NCI-H510A treated with DMSO at 0.1 percent for 48 hours (cell line): ENCODE results near the gene MPHOSPH9.
"Not testable (repeated sequence)": the region's sequence is repeated elsewhere in the genome, so short reads cannot be mapped to it uniquely, and the experiment has no call there.

Experiments
- DNase-seq: peaks from one replicate; lab custom pipeline; 2025; lab: John Stamatoyannopoulos, UW

MPHOSPH9 gene

GRCh38 chr12:123254853-123255446 is 22.0 kb upstream of the MPHOSPH9 start:
- no peak for DNase-seq

DNA sequence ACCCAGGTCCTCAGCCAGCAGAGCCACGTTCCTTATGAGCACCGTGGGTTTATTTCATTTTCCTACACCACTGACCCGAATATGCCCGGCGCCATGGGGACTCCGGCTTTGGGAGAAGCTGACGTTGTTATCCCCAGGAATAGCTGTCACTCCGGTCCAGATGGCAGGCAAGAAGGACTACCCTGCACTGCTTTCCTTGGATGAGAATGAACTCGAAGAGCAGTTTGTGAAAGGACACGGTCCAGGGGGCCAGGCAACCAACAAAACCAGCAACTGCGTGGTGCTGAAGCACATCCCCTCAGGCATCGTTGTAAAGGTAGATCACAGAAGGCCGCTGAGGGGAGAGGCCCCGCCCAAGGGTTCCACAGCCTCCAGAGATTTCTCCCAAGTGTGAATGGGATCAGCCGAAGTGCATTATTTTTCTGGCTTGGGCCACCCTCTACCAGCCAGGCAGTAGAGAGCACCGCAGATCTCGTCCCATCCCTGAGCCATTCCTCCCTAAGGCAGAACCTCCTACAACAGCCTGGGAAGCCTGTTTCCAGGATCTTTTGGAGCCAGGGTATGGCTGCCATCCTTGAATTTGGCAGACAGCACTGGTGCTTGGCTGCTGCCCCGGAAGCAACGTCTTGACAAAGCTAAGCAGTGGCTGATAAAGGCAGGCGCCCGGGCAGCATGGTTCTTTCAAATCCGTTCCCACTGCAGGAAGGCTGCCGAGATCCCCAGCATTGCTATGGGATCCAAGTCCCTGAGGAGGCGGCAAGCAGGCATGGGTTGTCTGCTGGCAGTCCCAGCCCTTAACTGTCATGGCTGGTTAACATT is 20.9 kb upstream of the MPHOSPH9 start:
- no peak for DNase-seq

DNA sequence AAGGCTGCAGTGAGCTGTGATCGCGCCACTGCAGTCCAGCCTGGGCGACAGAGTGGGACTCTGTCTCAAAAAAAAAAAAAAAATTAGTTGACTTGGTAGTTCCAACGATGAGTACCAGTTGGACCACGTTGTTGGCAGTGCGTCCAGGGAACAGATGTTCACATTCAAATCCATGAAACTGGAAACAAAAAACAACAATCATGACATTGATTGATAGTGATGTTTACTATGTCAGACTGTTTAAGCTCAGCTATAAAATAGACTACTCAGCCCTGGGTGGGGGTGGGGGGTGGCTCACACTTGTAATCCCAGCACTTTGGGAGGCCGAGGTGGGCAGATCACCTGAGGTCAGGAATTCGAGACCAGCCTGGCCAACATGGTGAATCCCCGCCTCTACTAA is 19.4 kb upstream of the MPHOSPH9 start:
- DNase-seq = peak; percentile 74

- DNase-seq = no peak
These were observed 18.6 kb upstream of the MPHOSPH9 start for GRCh38 chr12:123251403-123252076.

- DNase-seq = peak; percentile 94
These were observed 17.8 kb upstream of the MPHOSPH9 start for GRCh38 chr12:123250471-123251383.

DNA sequence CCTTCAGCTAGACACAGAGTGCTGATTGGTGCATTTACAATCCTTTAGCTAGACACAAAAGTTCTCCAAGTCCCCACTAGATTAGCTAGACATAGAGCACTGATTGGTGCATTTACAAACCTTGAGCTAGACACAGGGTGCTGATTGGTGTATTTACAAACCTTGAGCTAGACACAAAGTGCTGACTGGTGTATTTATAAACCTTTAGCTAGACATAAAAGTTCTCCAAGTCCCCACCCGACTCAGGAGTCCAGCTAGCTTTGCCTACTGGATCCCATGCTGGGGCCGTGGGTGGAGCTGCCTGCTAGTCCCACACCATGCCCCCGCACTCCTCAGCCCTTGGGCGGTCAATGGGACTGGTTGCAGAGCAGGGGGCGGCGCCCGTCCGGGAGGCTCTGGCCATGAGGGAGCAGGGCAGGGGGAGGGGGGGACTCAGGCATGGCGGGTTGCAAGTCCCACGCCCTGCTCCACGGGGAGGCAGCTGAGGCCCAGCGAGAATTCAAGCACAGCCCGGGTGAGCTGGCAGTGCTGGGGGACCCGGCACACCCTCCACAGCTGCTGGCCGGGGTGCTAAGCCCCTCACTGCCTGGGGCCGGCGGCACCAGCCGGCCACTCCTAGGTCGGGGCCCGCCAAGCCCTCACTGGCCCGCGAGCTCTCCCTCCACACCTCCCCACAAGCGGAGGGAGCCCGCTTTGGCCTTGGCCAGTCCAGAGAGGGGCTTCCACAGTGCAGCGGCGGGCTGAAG is 16.2 kb upstream of the MPHOSPH9 start:
- not testable (repeated sequence) for DNase-seq

GRCh38 chr12:123248129-123248528 is 15.2 kb upstream of the MPHOSPH9 start:
- not testable (repeated sequence) for DNase-seq

DNA sequence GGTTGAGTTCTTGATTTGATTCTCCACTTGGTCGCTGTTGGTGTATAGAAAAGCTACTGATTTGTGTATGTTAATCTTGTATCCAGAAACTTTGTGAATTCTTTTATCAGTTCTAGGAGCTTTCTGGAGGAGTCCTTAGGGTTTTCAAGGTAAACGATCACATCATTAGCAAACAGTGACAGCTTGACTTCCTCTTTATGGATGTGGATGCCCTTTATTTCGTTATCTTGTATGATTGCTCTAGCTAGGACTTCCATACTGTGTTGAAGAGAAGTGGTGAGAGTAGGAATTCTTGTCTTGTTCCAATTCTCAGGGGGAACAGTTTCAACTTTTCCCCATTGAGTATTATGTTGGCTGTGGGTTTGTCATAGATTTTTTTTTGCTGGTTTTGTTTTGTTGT is 12.7 kb upstream of the MPHOSPH9 start:
- no peak for DNase-seq

GRCh38 chr12:123243671-123244262 is 10.8 kb upstream of the MPHOSPH9 start:
- no peak for DNase-seq

DNA sequence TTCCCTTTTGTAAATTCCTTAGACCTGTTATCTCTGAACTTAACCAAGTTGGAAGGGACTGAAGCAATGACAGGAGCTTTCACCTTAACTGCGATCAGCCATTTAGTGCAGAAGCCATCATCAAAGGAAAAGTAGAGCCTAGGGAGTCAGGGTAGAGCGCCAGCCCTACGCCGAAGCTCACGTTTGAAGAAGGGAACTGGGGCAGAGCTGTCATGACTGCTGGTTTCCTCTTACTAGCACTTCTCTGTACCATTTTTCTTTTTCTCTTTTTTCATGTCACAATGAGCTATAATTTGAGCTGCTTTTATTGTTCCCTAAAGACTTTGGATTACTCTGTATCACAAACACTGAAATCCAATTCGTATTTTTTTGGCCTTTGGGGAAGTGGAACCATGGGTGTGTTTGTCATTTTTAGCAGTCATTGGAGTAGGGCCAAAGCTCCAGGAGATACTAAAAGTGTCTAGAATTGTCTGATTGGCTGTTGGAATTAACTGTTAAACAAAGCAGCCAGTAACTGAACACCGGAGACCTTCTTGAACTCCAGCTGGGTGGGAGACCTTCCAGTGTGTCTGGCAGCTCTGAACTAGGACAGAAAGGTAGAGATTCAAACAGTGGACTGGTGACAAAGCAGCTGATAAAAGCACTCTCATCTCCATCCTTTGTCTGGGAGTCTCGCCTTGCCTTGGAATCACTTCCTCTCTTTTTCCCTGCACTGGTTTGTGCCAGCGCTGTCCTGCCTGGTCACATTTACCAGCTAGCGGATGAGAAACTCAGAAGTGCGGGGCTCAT is 9.4 kb upstream of the MPHOSPH9 start:
- DNase-seq = no peak

DNA sequence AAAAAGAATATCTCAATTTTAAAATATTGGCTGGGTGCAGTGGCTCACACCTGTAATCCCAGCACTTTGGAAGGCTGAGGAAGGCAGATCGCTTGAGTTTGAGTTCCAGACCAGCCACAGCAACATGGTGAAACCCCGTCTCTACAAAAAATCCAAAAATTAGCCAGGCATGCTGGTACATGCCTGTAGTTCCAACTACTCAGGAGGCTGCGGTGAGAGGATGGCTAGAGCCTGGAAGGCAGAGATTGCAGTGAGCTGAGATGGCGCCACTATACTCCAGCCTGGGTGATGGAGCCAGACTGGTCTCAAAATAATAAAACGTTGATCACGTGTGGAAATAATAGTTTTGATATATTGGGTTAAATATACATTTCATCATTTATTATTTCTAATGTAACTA is 6.0 kb upstream of the MPHOSPH9 start:
- no peak for DNase-seq

DNA sequence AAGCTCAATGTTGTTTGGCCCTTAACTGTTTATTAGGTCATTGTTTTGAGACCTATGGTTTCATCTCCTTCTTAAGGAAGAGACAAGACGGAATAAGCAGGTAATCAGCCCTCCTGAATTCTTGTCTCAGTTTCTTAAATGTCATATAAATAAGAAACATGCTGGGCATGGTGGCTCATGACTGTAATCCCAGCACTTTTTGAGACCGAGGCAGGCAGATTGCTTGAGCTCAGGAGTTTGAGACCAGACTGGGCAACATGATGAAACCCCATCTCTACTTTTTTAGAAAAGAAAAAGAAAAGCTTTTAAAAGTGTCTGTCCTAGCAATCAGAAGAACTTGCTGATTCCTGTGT is 5.4 kb upstream of the MPHOSPH9 start:
- DNase-seq = no peak

- peak; percentile 78 for DNase-seq
These were observed 4.8 kb upstream of the MPHOSPH9 start for GRCh38 chr12:123237646-123238329.

- DNase-seq = no peak
These were observed 766 bp upstream of the MPHOSPH9 start for GRCh38 chr12:123233505-123234308.

- DNase-seq = no peak
These were observed 502 bp downstream of the MPHOSPH9 start for GRCh38 chr12:123232472-123232806.

- no peak for DNase-seq
These were observed 1.0 kb downstream of the MPHOSPH9 start for GRCh38 chr12:123231931-123232330.

GRCh38 chr12:123229051-123229450 is 3.9 kb downstream of the MPHOSPH9 start:
- DNase-seq = no peak

- DNase-seq = no peak
These were observed 5.2 kb downstream of the MPHOSPH9 start for GRCh38 chr12:123227581-123228258.
